ENCODE results near the gene PKMYT1. TPM values are rescaled to one million over a fixed set of nuclear protein-coding genes. Genes with fewer than 3 reads are reported as not detected.

The PKMYT1 gene
- total and polyA plus RNA-seq, 9 of the 15 experiments (the other 6 are each of a cell fraction or from before 2014, with no cell fraction given), result 8.7 to 201 (median 37.8) TPM

DNA sequence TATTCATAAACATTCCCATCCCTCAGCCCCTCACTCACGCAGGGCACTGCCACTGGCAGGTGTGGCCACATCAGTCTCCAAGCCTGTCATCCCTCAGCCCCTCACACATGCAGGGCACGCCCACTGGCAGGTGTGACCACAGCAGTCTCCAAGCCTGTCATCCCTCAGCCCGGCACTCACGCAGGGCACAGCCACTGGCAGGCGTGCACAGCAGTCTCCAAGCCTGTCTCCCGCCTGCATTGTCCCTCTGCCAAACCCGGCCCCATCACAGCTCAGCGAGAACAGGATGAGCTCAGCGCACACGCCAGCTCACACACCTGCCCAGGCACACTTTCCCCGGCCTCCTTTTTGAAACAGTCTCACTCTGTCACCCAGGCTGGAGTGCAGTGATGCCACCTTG, 27.6 kb downstream of the PKMYT1 start:
- ATAC-seq (no peak), FAIRE-seq (no peak), DNase-seq (ENCODE audit: extremely low read depth in 1 of 4, low spot score in 3 of 4) (no peak)
- in situ Hi-C loops (cut with MboI) (no loop called here), intact Hi-C loops (cut with micrococcal nuclease) (no loop called here)
- H3K4me3 ChIP-seq, result no peak overlapping the region
- H3K9me1 ChIP-seq (ENCODE audit: control insufficient read depth, insufficient read depth, low read length), result no peaks in the 10 kb centered on the region
- TF ChIP-seq, protein P1, sequence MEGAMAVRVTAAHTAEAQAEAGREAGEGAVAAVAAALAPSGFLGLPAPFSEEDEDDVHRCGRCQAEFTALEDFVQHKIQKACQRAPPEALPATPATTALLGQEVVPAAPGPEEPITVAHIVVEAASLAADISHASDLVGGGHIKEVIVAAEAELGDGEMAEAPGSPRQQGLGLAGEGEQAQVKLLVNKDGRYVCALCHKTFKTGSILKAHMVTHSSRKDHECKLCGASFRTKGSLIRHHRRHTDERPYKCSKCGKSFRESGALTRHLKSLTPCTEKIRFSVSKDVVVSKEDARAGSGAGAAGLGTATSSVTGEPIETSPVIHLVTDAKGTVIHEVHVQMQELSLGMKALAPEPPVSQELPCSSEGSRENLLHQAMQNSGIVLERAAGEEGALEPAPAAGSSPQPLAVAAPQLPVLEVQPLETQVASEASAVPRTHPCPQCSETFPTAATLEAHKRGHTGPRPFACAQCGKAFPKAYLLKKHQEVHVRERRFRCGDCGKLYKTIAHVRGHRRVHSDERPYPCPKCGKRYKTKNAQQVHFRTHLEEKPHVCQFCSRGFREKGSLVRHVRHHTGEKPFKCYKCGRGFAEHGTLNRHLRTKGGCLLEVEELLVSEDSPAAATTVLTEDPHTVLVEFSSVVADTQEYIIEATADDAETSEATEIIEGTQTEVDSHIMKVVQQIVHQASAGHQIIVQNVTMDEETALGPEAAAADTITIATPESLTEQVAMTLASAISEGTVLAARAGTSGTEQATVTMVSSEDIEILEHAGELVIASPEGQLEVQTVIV (CRISPR knock-in tag; IDR thresholded peaks at IDR 0.05; ENCODE audit: borderline replicate concordance), result no peak
- TF ChIP-seq RBM39 (optimal IDR thresholded peaks at IDR 0.05; ENCODE audit: low read depth, low read length), result no peak
- no peak for TF ChIP-seq NR4A1 (CRISPR knock-in tag; IDR thresholded peaks at IDR 0.05)
- TF ChIP-seq NR4A1 (tag; IDR thresholded peaks at IDR 0.05), result no peak
- TF ChIP-seq FOXP1 (CRISPR knock-in tag; IDR thresholded peaks at IDR 0.05), result no peak
- no peak for TF ChIP-seq ZNF253 (CRISPR knock-in tag; conservative IDR thresholded peaks at IDR 0.05)
- no peak for TF ChIP-seq TCF3 (CRISPR knock-in tag; IDR thresholded peaks at IDR 0.05)
- TF ChIP-seq ZNF766 (CRISPR knock-in tag; conservative IDR thresholded peaks at IDR 0.05), result no peak
- no peak for TF ChIP-seq ELF1 (tag; IDR thresholded peaks at IDR 0.05)
- no peak for TF ChIP-seq GATAD2B (IDR thresholded peaks at IDR 0.05; ENCODE audit: borderline replicate concordance)
- TF ChIP-seq TCFL5 (CRISPR knock-in tag; conservative IDR thresholded peaks at IDR 0.05), result no peak
- TF ChIP-seq CEBPB (tag; IDR thresholded peaks at IDR 0.05), result no peak
- no peak for TF ChIP-seq ZBED1 (IDR thresholded peaks at IDR 0.05)
- no peak for TF ChIP-seq MECOM (CRISPR knock-in tag; IDR thresholded peaks at IDR 0.05)
- no peak for TF ChIP-seq HNRNPK (IDR thresholded peaks at IDR 0.05; ENCODE audit: low read depth, low read length, poor library complexity, severe bottlenecking)
- TF ChIP-seq ZNF695 (CRISPR knock-in tag; IDR thresholded peaks at IDR 0.05), result no peak
- no peak for TF ChIP-seq XRCC5 (IDR thresholded peaks at IDR 0.05; ENCODE audit: low read depth, low read length)
- no peak for TF ChIP-seq ZNF699 (CRISPR knock-in tag; IDR thresholded peaks at IDR 0.05; ENCODE audit: insufficient replicate concordance)
- TF ChIP-seq, protein P2, sequence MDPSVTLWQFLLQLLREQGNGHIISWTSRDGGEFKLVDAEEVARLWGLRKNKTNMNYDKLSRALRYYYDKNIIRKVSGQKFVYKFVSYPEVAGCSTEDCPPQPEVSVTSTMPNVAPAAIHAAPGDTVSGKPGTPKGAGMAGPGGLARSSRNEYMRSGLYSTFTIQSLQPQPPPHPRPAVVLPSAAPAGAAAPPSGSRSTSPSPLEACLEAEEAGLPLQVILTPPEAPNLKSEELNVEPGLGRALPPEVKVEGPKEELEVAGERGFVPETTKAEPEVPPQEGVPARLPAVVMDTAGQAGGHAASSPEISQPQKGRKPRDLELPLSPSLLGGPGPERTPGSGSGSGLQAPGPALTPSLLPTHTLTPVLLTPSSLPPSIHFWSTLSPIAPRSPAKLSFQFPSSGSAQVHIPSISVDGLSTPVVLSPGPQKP (CRISPR knock-in tag; IDR thresholded peaks at IDR 0.05), result no peak
- H3K4me2 ChIP-seq (ENCODE audit: insufficient read depth, low read length), result no peak overlapping the region
- peaks cover 10% of the 10 kb centered on the region; the same call in 1 of the 2 replicates for H4K20me1 ChIP-seq (replicated peaks; ENCODE audit: control insufficient read depth, insufficient read depth, low read length)
- BruUV-seq (replicated peaks), result no TSS peak
- no peak overlapping the region for H2AFZ ChIP-seq (ENCODE audit: low read depth, low read length)
- POLR2A ChIA-PET, result interaction anchor here (0.5 to 1.0 kb wide), 3 partner anchors 11 to 1112 kb away, joined by 3 to 4 read pairs (median 3); partner anchors contain the start of gene KREMEN2
- H3K36me3 ChIP-seq (ENCODE audit: control insufficient read depth, insufficient read depth, low read length), result no peaks in the 10 kb centered on the region
- H3K4me1 ChIP-seq (replicated peaks in 1 of 2; ENCODE audit: control insufficient read depth in 2 of 2, insufficient read depth in 2 of 2, low read length in 2 of 2), result peaks cover 0 to 60% of the 10 kb centered on the region in 2 experiments; a peak in 3 of 5 replicates
- H3K9ac ChIP-seq (ENCODE audit: insufficient read depth in 1 of 2, low read depth in 2 of 2, low read length in 2 of 2), result no peak overlapping the region
- H3K9me3 ChIP-seq (replicated peaks; ENCODE audit: control insufficient read depth, insufficient read depth, low read depth, low read length), result no peaks in the 10 kb centered on the region
- no peaks in the 10 kb centered on the region for H3K79me2 ChIP-seq (ENCODE audit: control insufficient read depth, insufficient read depth, low read length)
- H3K27ac ChIP-seq (ENCODE audit: extremely low read depth, low read depth, low read length), result no peak overlapping the region
- 6% methylated on average over 11 of the region's 11 CpGs for WGBS (ENCODE audit: insufficient coverage, low coverage, missing lambda C conversion rate)
- H3K27me3 ChIP-seq (ENCODE audit: control insufficient read depth in 2 of 2, insufficient read depth in 2 of 2, low read length in 2 of 2), result peaks cover 12 to 33% of the 10 kb centered on the region in 2 experiments
- CTCF ChIA-PET (ENCODE audit: low intra/inter-chr PET ratio), result no interaction called here
